ENCODE data around the gene SLC23A2.

Gene SLC23A2

DNA sequence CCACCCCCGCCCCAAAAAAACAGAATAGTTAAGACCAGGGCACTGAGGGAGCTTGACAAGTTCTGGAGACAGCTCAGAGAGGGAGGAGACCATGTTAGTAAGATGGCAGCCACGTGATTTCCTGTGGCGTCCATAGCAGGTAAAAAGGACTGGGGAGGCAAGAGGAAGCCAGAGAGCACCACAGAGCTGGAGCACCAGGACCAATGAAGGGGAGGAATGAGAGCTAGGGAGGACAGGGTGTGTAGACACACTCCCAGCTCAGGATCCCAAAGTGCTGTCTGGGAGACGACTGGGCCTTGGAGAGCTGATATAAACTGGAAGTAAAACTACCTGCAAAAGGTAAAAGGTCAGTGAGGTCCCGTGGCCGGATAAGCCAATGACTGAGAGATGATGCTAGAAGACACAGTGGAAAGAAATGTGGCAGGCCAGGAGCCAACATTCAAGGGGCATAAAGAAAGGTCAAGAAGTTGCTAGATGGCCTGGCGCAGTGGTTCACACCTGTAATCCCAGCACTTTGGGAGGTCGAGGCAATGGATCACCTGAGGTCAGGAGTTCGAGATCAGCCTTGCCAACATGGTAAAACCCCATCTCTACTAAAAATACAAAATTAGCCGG is 39.0 kb downstream of the SLC23A2 start:
- no peak for DNase-seq

- DNase-seq: no peak
Measured at GRCh38 chr20:4961746-4962145, 39.6 kb downstream of the SLC23A2 start.

DNA sequence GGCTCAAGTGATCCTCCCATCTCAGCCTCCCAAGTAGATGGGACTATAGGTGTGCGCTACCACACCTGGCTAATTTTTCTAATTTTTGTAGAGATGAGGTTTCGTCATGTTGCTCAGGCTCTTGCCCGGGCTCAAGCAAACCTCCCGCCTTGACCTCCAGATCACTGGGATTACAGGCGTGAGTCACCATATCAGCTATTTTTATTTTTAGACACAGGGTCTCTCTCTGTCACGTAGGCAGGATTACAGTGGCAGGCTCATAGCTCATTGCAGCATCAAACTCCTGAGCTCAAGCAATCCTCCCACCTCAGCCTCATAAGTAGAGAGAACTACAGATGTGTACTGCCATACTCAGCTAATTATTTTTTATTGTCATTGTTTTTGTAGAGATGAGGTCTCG is 41.7 kb downstream of the SLC23A2 start:
- DNase-seq: no peak

- DNase-seq: no peak
Measured at GRCh38 chr20:4957939-4958362, 43.4 kb downstream of the SLC23A2 start.

DNA sequence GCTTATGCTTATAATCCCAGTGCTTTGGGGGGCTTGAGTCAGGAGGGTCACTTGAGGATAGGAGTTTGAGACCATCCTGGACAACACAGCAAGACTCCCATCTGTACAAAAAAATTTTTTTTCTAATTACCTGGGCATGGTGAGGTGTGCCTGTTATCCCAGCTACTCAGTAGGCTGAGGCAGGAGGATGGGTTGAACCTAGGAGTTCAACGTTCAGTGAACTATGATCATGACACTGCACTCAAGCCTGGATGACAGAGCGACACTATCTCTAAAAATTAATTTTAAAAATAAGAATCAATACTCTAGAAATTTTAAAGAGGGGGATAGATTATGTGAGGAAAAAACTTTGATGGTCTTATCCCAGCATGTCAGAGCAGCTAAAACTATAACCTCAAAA is 44.1 kb downstream of the SLC23A2 start:
- no peak for DNase-seq

GRCh38 chr20:4956200-4956810 is 45.0 kb downstream of the SLC23A2 start:
- DNase-seq: peak; percentile 88

DNA sequence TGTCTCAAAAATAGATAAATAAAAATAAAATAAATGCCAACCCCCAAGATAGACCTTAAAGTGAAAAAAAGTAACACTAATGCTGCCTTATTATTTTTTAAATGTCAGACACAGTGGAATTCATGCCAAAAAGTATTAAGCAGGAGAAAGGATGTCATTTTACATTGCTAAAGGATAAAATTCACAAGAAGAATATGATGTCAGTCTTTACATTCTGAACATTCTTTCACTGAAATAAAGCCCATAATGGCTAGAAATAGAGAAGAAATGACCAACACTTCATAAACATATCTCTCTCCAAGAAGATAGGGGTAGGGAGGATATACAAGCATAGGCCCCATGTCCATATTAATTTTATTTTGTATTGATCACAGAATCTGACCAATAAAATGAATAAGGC is 47.4 kb downstream of the SLC23A2 start:
- no peak for DNase-seq

DNA sequence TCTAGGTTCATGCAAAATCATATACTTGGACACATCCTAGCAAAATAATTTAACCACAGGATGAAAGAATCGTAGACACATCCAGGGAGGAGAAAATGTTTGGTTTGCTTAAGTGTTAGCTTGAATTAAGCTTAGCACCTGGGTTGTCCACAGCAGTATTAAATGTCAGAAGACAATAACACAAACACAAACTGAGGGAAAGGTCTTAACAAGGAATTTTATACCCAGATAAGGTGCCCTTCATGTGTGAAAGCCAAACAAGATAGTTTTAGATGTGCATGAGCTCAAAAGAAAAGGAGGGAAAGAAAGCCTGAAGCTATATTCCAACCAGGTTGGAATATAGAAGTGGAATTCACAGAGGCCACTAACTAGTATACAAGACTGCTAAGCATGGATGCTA is 49.1 kb downstream of the SLC23A2 start:
- no peak for DNase-seq

DNA sequence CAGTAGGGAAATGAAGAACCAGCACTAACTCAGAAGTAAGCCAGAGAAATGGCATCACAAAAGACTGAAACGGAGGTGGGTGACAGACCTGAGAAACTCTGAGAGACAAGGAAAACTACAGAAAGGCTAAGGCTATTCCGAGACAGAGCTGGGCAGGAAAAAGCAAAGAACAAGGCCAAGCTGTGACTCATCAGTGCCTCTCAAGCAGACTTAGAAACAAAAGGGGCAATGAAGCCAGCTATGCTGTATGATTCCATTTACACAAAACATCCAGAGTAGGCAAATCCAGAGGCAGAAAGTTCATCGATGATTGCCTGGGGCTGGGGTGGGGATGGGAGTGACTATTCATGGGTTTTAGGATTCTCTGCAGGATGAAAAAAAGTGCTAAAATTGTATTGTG is 50.0 kb downstream of the SLC23A2 start:
- DNase-seq: no peak

DNA sequence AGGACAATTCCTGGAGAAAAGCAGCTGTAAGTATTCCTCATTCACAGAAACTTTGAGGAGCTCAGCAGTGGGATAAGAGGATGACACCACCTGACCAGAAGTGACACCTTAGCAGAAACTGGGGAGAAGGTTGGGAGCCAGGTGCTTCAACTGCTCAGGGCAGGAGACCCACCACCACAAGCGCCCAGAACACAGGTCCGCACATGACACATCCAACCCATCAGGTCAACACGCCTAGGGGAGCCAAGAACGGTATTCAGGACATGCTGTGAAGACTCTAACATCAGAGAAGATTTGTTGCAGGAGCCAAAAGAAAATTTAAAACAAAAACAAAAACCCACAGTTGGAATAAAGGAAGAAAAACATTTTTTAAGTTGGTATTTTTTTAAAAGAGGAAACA is 50.5 kb downstream of the SLC23A2 start:
- DNase-seq: no peak

DNA sequence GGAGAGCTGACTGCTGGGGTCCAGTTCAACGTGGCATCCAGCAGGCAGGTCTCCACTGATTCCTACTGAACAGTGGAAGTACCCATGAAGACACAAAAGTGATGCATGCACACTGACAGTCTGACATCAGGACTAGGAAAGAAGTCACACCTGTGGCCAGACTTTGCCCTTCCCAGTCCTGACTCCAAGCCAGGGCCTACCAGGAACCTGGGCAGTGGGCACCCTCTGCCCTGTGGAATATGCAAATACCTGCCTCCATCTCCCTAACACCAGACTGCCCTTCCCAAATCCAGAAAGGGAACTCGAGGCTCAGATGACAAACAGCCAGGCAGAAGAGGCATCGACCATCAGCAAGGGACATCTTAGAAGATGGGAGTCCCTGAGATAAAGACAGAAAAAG is 50.9 kb downstream of the SLC23A2 start:
- DNase-seq: no peak

DNA sequence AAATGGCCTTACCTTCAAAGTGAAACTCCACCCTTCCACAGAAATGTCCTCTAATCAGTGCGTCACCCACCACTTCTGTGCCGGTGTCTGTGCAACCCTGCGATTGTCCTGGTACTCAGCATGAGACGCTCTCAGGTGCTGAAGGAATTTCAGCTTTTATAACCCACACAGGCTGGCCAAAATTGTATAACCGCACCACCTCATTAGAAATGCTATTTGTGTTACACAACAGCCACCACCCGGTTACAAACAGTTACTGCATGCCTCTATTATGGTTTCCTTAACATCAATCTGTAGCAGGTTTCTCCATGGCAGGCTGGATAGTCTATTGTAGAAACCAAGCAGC is 51.5 kb downstream of the SLC23A2 start:
- peak; percentile 34 for DNase-seq

DNA sequence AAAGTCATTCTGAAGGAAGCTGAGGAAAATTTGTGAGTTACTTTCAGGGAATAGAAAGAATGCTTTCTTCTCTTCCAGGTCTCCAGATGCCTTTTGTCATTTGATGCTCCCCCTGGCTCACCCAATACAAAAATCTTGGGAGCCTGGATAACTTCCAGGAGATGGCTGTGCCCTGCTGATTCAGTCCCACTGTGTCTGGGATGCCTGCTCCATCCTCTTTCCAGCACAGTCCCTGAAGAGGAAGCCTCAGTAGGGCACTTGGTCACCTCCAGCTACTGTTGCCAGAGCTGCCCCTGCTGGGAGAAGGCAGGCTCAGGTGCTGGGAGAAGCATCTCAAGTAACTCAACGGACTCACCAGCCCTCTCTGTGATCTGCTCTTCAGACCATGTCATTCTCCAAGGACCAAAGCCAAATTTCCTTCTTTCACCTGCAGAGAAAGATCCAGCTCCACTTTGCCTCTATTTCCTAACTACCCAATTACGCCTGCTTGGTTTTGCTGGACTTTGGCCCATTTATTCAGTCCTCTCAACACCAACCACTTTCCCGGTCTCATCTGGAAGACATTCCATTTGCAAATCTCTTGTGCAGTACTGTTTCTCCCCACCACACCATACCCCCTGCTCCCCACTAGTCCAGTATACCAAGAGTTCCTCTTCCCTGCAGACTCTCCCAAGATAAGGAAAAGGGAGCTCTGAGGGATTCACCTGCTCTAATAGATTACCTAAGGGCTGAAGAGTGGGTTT is 53.3 kb downstream of the SLC23A2 start:
- no peak for DNase-seq

DNA sequence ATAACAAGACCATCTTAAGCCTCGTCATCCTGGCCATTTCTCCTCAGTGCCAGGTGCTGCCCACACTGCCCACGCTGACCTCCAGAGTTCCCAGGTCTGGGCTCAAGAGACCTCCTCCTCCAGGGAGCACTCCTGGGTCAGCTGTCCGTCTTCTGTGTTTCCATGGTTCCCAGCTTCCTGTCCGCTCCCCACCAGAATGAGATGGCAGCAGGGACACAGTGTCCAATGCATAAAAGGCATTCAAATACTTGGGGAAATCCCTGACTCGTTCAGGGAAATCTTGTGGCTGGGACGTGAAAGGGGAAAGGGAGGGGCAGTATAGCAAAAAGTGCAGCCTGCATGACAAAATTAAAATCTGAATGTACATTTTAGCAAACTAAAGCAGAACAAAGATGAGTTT is 54.3 kb downstream of the SLC23A2 start:
- DNase-seq: no peak

DNA sequence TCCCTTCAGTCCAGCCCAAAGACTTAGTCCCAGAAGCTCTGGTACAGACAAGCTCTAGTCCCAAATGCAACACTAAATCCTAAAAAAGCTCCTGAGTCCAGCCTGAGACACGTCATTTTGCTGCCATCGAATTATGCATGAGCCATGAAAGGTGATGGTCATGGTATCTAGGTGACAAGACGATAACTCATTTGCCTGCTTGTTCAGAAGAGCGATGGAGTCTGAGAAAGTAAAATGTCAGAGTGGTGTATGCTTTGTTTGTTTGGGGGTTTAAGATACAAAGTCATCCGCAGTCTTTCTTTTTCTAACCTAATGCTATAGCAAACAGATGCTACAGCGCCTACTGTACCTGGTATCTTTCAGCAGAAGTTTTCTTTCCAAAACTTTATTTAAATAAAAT is 54.7 kb downstream of the SLC23A2 start:
- DNase-seq: no peak

DNA sequence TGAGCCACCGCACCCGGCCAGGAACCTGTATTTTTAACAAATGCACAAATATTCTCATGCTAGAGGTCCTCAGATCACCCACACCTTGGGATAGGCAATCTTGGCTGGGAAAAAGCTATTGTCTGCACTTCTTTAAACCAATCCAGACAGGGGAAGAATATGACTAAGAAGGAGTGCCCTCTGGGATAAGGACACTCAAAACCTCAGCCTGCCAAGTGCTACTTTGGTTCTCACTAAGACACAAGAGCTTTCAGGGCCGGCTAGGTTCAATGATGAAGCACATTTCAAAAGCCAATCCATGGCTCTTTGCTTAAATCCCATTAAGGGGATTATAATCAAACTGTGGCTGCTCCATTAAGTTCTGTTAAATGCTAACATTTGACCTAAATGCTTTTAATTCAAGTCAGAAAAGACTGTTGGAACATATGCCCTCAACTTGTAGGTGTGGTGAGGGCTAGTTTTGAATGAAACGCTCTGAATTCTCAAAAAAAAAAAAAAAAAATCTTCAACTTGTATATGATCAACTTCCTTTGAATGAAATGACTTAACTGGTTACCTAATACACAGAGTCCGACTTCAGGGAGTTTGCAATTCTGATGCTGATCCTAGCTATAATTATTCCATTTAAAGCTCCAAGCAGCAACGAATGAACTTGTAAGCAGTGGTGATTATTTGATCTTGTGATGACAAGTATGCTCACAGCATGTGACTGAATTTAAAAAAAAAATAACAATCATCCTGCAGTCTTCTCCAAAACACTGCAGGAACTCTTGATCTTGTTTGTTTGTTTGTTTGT is 56.6 kb downstream of the SLC23A2 start:
- peak; percentile 33 for DNase-seq

DNA sequence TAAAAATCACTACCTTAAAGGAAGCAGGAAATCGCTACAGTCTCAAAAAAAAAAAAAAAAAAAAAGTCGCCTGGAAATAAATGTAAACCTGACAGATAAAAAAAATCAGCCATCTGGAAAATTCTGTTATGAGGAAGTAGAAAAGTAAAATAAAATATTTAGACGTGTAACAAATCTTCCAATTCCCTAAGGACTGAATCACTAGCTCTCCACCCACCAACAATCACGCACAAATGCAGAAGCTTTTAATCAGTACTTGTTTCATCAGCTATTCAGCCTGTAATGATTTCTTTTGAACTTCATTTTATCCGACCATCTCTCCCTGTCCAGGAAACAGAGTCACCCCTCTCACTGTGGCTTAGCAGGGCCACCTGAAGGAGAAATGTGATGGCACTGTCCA is 59.0 kb downstream of the SLC23A2 start:
- DNase-seq: no peak

DNA sequence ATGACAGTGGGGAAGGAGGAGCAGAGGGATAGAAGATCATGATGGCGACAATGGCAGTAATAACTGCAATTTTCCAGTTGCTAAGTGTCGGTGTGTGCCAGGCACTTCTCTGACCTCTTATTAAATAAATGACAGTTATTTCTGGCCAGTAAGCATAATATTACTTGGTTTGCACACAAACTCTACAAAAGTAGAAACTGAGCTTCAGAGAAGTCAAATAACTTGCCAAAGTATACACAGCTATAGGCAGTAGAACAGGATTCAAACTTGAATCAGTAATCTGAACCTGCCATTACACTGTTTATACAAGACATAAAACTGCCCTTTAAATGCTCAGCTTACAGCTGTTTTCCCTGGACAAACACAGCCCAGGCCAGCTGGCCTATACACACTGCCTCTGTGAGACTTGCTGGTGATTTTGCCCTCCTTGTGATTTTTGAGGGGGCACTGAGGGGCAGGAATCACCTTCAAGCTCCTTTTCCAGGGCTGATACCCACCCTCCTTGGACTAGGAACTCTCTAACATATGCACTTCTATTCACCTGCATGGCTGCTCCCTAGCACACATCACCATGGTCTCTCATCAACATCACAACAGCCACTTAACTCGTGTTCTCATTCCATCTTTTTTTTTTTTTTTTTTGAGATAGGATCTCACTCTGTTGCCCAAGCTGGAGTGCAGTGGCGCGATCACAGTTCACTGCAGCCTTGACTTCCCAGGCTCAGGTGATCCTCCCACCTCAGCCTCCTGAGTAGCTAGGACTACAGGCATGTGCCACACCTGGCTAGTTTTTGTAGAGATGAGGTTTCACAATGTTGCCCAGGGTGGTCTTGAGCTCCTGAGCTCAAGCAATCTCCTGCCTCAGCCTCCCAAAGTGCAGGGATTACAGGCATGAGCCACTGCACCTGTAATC is 63.6 kb downstream of the SLC23A2 start:
- DNase-seq: no peak

DNA sequence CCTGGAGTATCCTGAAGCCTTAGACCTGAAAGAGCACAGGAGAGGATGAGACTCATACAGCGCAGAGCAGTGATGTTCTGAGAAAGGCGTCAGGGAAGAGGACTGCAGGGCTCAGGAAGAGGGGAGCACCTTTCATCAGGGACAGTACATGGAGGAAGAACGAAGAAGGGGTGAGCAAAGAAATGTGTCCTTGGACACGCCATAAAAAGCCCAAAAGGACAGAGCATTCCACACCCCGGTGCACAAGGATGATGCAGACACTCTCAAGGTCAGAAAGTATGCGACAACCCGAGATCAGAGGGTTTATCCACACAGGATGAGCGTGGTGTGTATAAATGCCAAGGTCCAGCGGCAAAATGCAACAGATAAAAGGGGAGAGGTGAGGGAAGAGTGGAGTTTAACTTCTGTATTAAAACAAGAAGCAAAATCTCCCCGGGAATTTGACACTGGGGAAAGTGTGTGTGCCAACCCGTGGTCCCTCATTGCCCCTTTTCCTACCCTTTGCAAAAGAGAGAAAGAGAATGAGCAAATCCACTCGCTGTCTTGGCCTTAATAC is 64.4 kb downstream of the SLC23A2 start:
- no peak for DNase-seq

DNA sequence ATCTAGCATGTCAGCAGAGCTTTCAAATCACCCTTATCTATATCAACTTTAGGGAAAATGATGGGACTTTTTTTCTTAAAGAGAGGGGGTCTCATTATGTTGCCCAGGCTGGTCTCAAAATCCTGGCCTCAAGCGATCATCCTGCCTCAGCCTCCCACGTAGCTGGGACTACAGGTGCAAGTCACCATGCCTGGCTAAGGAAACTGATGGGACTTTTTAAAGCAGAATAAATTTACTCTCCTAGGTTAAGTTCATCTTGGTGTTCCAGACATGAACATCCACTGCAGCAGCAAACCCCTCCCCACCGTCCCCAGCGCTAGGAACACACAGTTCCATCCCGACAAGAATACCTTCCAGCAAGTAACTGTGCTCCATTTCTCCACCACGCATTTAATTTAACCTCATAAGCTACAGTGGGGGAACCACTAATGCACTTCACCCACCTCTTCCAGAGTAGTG is 64.9 kb downstream of the SLC23A2 start:
- no peak for DNase-seq

DNA sequence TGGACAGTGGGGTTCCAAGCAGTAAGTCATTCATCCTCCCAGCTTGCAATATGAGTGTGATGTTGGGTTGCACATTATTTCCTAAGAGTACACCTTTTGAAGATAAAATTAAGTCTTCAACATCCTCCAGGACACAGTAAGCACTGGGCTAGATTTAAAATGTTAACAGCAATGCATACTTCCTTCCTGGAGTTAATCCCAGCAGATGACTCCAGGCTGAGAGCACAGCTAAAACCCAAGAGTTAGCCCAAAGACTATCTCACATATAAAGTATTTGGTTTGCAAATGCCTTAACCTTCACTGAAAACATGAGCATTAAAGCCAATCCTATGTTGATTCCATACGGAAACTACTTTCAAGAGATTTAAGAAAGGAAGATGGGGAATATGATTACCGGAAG is 69.2 kb downstream of the SLC23A2 start:
- DNase-seq: no peak

All from eye (tissue), 1 donor.